Kidney epithelial cell (primary cell): ENCODE results near the gene FOXC2. TPM values are rescaled to one million over a fixed set of nuclear protein-coding genes. Genes with fewer than 3 reads are reported as not detected.
A peak's percentile ranks its signal among the peaks of the same experiment; 100 is the strongest.

Experiments used
- DNase-seq: peaks from one replicate; pipeline ENCODE4 v3.0.0-alpha.2; 2010; ENCODE audit warnings: low read depth
- H3K27me3 ChIP-seq: 2 replicates; pipeline ENCODE4 v1.6.0; 2011; ENCODE audit warnings: low read length; ENCODE audit not compliant: control insufficient read depth, insufficient read depth
- H3K36me3 ChIP-seq: 2 replicates; pipeline ENCODE4 v1.5.1; 2011; ENCODE audit warnings: low read length; ENCODE audit not compliant: control insufficient read depth, insufficient read depth
- H3K4me3 ChIP-seq: 2 replicates; pipeline ENCODE4 v1.5.1; 2011; ENCODE audit warnings: low read depth, mild to moderate bottlenecking, control low read depth, low read length
- CTCF ChIP-seq: IDR thresholded peaks from 2 replicates; pipeline ENCODE4 v1.5.1; 2011; ENCODE audit warnings: mild to moderate bottlenecking, moderate library complexity, low read length, control low read depth, inconsistent platforms; ENCODE audit not compliant: insufficient read depth, poor library complexity, severe bottlenecking
- total RNA-seq: library from RNA; depleted of rRNA; stranded (reverse); fragments of >200 nt; gene quantifications from 2 replicates; pipeline ENCODE4 v1.2.3, GENCODE V29; 2015

The FOXC2 gene
- total RNA-seq, 1 donor from 2014 or later = 12.2 TPM

- no peak for DNase-seq
- H3K27me3 ChIP-seq = no peaks in the 10 kb centered on the region
- TF ChIP-seq CTCF = no peak
- H3K4me3 ChIP-seq = no peak overlapping the region
- H3K36me3 ChIP-seq = peaks cover 1% of the 10 kb centered on the region
These were observed 7.2 kb downstream of the FOXC2 start for GRCh38 chr16:86573646-86574508.

GRCh38 chr16:86574646-86575045 is 8.0 kb downstream of the FOXC2 start:
- no peak for DNase-seq
- no peaks in the 10 kb centered on the region for H3K27me3 ChIP-seq
- no peak for TF ChIP-seq CTCF
- H3K36me3 ChIP-seq = peaks cover 1% of the 10 kb centered on the region
- H3K4me3 ChIP-seq = no peak overlapping the region

- no peak for DNase-seq
- TF ChIP-seq CTCF = no peak
These were observed 8.6 kb downstream of the FOXC2 start for GRCh38 chr16:86575095-86575685.

GRCh38 chr16:86575754-86576557 is 9.3 kb downstream of the FOXC2 start:
- peak; percentile 83 for DNase-seq
- Histone ChIP-seq H3K27me3 (no peaks in the 10 kb centered on the region), H3K4me3 (peak overlapping the region; percentile 57), H3K36me3 (peaks cover 1% of the 10 kb centered on the region)
- TF ChIP-seq CTCF = peak; percentile 87

More at GRCh38 chr16:86575095-86575685, 8.6 kb downstream of the FOXC2 start:
- no peak overlapping the region for H3K4me3 ChIP-seq
- H3K27me3 ChIP-seq = no peaks in the 10 kb centered on the region
- peaks cover 1% of the 10 kb centered on the region for H3K36me3 ChIP-seq

GRCh38 chr16:86576591-86577313 is 10.1 kb downstream of the FOXC2 start:
- Histone ChIP-seq H3K4me3 (peak overlapping the region; percentile 57), H3K36me3 (no peaks in the 10 kb centered on the region), H3K27me3 (no peaks in the 10 kb centered on the region)
- TF ChIP-seq CTCF = no peak
- no peak for DNase-seq
